ENCODE data around the gene ERMARD. TPM values are rescaled to one million over a fixed set of nuclear protein-coding genes. Genes with fewer than 3 reads are reported as not detected.
A peak's percentile ranks its signal among the peaks of the same experiment; 100 is the strongest.

Gene ERMARD
- total RNA-seq, 3 donors from 2014 or later (not counting 1 experiment from before 2014, with no cell fraction given) = 33.9 to 42.2 (median 36.4) TPM

GRCh38 chr6:169807229-169807628 lies 55.8 kb downstream of the ERMARD start:
- peaks cover 49 to 58% of the 10 kb centered on the region in 2 donors for H3K27me3 Mint-ChIP-seq (ENCODE audit: low read depth in 2 of 2)
- peaks cover 68 to 72% of the 10 kb centered on the region in 2 donors for H3K4me1 Mint-ChIP-seq
- H3K27ac Mint-ChIP-seq = peak overlapping the region; percentile 72 to 87
- no peak for TF ChIP-seq CTCF (IDR thresholded peaks at IDR 0.05)
- intact Hi-C loops (cut with micrococcal nuclease) = loop anchor here (1.0 to 5.0 kb wide), 3 partner anchors 465 to 655 kb away; no protein-coding TSS in a partner anchor
- H3K4me3 Mint-ChIP-seq = peak overlapping the region; percentile 58
- peaks cover 7% of the 10 kb centered on the region for H3K36me3 Mint-ChIP-seq
- WGBS (ENCODE audit: insufficient coverage) = 4% methylated on average over 1 of the region's 1 CpG
- H3K27ac ChIP-seq (ENCODE audit: low read length) = peak overlapping the region; percentile 8
- DNase-seq (peak; percentile 20 to 58), ATAC-seq (peak in 2 of 3 donors; percentile 29 to 35)
- peaks cover 78% of the 10 kb centered on the region for H3K4me1 ChIP-seq (ENCODE audit: control insufficient read depth, insufficient read depth, low read length)
- H3K27me3 ChIP-seq (ENCODE audit: control insufficient read depth, insufficient read depth, low read length) = peaks cover 9% of the 10 kb centered on the region
- H3K36me3 ChIP-seq (ENCODE audit: control insufficient read depth, insufficient read depth, low read length) = no peaks in the 10 kb centered on the region
- H3K9me3 ChIP-seq (ENCODE audit: control insufficient read depth, insufficient read depth, low read length) = peaks cover 21% of the 10 kb centered on the region
- H3K4me3 ChIP-seq (ENCODE audit: low read length) = no peak overlapping the region
- H3K9me3 Mint-ChIP-seq = peaks cover 10 to 12% of the 10 kb centered on the region in 2 donors

GRCh38 chr6:169807699-169808607 lies 56.5 kb downstream of the ERMARD start:
- Histone ChIP-seq H3K27ac (ENCODE audit: low read length) (peak overlapping the region; percentile 8), H3K4me1 (ENCODE audit: control insufficient read depth, insufficient read depth, low read length) (peaks cover 74% of the 10 kb centered on the region), H3K36me3 (ENCODE audit: control insufficient read depth, insufficient read depth, low read length) (no peaks in the 10 kb centered on the region), H3K27me3 (ENCODE audit: control insufficient read depth, insufficient read depth, low read length) (peaks cover 9% of the 10 kb centered on the region), H3K4me3 (ENCODE audit: low read length) (no peak overlapping the region), H3K9me3 (ENCODE audit: control insufficient read depth, insufficient read depth, low read length) (peaks cover 21% of the 10 kb centered on the region)
- 76% methylated on average over 8 of the region's 9 CpGs for WGBS (ENCODE audit: insufficient coverage)
- H3K4me3 Mint-ChIP-seq = peak overlapping the region; percentile 58
- peaks cover 7% of the 10 kb centered on the region for H3K36me3 Mint-ChIP-seq
- peaks cover 64 to 68% of the 10 kb centered on the region in 2 donors for H3K4me1 Mint-ChIP-seq
- no peak for TF ChIP-seq CTCF (IDR thresholded peaks at IDR 0.05)
- ATAC-seq (peak in 1 of 3 donors; percentile 1), DNase-seq (peak in 1 of 2 donors; percentile 13)
- intact Hi-C loops (cut with micrococcal nuclease) = loop anchor here (1.0 to 5.0 kb wide), 3 partner anchors 464 to 654 kb away; no protein-coding TSS in a partner anchor
- peak overlapping the region; percentile 72 to 87 for H3K27ac Mint-ChIP-seq
- peaks cover 49 to 62% of the 10 kb centered on the region in 2 donors for H3K27me3 Mint-ChIP-seq (ENCODE audit: low read depth in 2 of 2)
- peaks cover 10 to 12% of the 10 kb centered on the region in 2 donors for H3K9me3 Mint-ChIP-seq

- Histone ChIP-seq H3K27ac (ENCODE audit: low read length) (no peak overlapping the region), H3K27me3 (ENCODE audit: control insufficient read depth, insufficient read depth, low read length) (peaks cover 9% of the 10 kb centered on the region), H3K4me1 (ENCODE audit: control insufficient read depth, insufficient read depth, low read length) (peaks cover 68% of the 10 kb centered on the region), H3K9me3 (ENCODE audit: control insufficient read depth, insufficient read depth, low read length) (peaks cover 21% of the 10 kb centered on the region), H3K4me3 (ENCODE audit: low read length) (no peak overlapping the region), H3K36me3 (ENCODE audit: control insufficient read depth, insufficient read depth, low read length) (no peaks in the 10 kb centered on the region)
- Mint-ChIP-seq H3K4me3 (no peak overlapping the region), H3K36me3 (peaks cover 7% of the 10 kb centered on the region), H3K27me3 (ENCODE audit: low read depth in 2 of 2) (peaks cover 52 to 67% of the 10 kb centered on the region in 2 donors), H3K9me3 (peaks cover 10 to 12% of the 10 kb centered on the region in 2 donors), H3K27ac (no peak overlapping the region), H3K4me1 (peaks cover 58 to 61% of the 10 kb centered on the region in 2 donors)
- WGBS (ENCODE audit: insufficient coverage) = 83% methylated on average over 3 of the region's 3 CpGs
- DNase-seq (peak in 1 of 2 donors; percentile 7), ATAC-seq (no peak)
- intact Hi-C loops (cut with micrococcal nuclease) = loop anchor here (5.0 kb wide), 2 partner anchors 464 to 654 kb away; no protein-coding TSS in a partner anchor
- no peak for TF ChIP-seq CTCF (IDR thresholded peaks at IDR 0.05)
These were observed 57.2 kb downstream of the ERMARD start for GRCh38 chr6:169808608-169808967.

Measured in natural killer cell (primary cell).